Measurements from ENCODE around the gene SPATA33. TPM values are rescaled to one million over a fixed set of nuclear protein-coding genes. Genes with fewer than 3 reads are reported as not detected.
"Not testable (repeated sequence)": the region's sequence is repeated elsewhere in the genome, so short reads cannot be mapped to it uniquely, and the experiment has no call there.

The SPATA33 gene
- total RNA-seq, 1 donor from 2014 or later, result 15.5 TPM

- intact Hi-C loops (cut with micrococcal nuclease), result no loop called here
- Mint-ChIP-seq H3K27me3 (ENCODE audit: low read depth) (peaks cover 13% of the 10 kb centered on the region), H3K4me3 (ENCODE audit: low read depth) (no peak overlapping the region), H3K36me3 (ENCODE audit: low read depth) (peaks cover 3% of the 10 kb centered on the region), H3K27ac (no peak overlapping the region), H3K9me3 (peaks cover 9% of the 10 kb centered on the region), H3K4me1 (ENCODE audit: low read depth) (peaks cover 4% of the 10 kb centered on the region)
- DNase-seq (ENCODE audit: low spot score), result no peak
Observed at GRCh38 chr16:89619840-89620239, 37.8 kb upstream of the SPATA33 start.

- DNase-seq (ENCODE audit: low spot score), result no peak
- Mint-ChIP-seq H3K9me3 (peaks cover 9% of the 10 kb centered on the region), H3K27me3 (ENCODE audit: low read depth) (peaks cover 19% of the 10 kb centered on the region), H3K4me3 (ENCODE audit: low read depth) (no peak overlapping the region), H3K4me1 (ENCODE audit: low read depth) (peaks cover 4% of the 10 kb centered on the region), H3K36me3 (ENCODE audit: low read depth) (peaks cover 3% of the 10 kb centered on the region), H3K27ac (no peak overlapping the region)
- intact Hi-C loops (cut with micrococcal nuclease), result no loop called here
Observed at GRCh38 chr16:89620406-89620841, 37.2 kb upstream of the SPATA33 start.

- no peak overlapping the region for H3K4me3 Mint-ChIP-seq (ENCODE audit: low read depth)
Observed at GRCh38 chr16:89621136-89621697, 36.4 kb upstream of the SPATA33 start.

GRCh38 chr16:89621698-89622409 is 35.8 kb upstream of the SPATA33 start:
- no peak for DNase-seq (ENCODE audit: low spot score)
- Mint-ChIP-seq H3K36me3 (ENCODE audit: low read depth) (no peaks in the 10 kb centered on the region), H3K9me3 (peaks cover 4% of the 10 kb centered on the region), H3K27ac (no peak overlapping the region), H3K4me1 (ENCODE audit: low read depth) (no peaks in the 10 kb centered on the region), H3K27me3 (ENCODE audit: low read depth) (peaks cover 19% of the 10 kb centered on the region), H3K4me3 (ENCODE audit: low read depth) (no peak overlapping the region)
- intact Hi-C loops (cut with micrococcal nuclease), result no loop called here

More at GRCh38 chr16:89621136-89621697, 36.4 kb upstream of the SPATA33 start:
- Mint-ChIP-seq H3K27ac (no peak overlapping the region), H3K9me3 (peaks cover 9% of the 10 kb centered on the region), H3K36me3 (ENCODE audit: low read depth) (peaks cover 3% of the 10 kb centered on the region), H3K4me1 (ENCODE audit: low read depth) (peaks cover 4% of the 10 kb centered on the region), H3K27me3 (ENCODE audit: low read depth) (peaks cover 19% of the 10 kb centered on the region)
- no peak for DNase-seq (ENCODE audit: low spot score)
- intact Hi-C loops (cut with micrococcal nuclease), result no loop called here

GRCh38 chr16:89623511-89624261 is 34.0 kb upstream of the SPATA33 start:
- intact Hi-C loops (cut with micrococcal nuclease), result no loop called here
- H3K4me3 Mint-ChIP-seq (ENCODE audit: low read depth), result no peak overlapping the region
- peaks cover 19% of the 10 kb centered on the region for H3K27me3 Mint-ChIP-seq (ENCODE audit: low read depth)
- no peaks in the 10 kb centered on the region for H3K36me3 Mint-ChIP-seq (ENCODE audit: low read depth)
- no peak for DNase-seq (ENCODE audit: low spot score)
- no peaks in the 10 kb centered on the region for H3K9me3 Mint-ChIP-seq
- no peak overlapping the region for H3K27ac Mint-ChIP-seq
- H3K4me1 Mint-ChIP-seq (ENCODE audit: low read depth), result no peaks in the 10 kb centered on the region

- Mint-ChIP-seq H3K4me1 (ENCODE audit: low read depth) (no peaks in the 10 kb centered on the region), H3K36me3 (ENCODE audit: low read depth) (no peaks in the 10 kb centered on the region), H3K9me3 (no peaks in the 10 kb centered on the region), H3K4me3 (ENCODE audit: low read depth) (no peak overlapping the region), H3K27me3 (ENCODE audit: low read depth) (peaks cover 19% of the 10 kb centered on the region), H3K27ac (no peak overlapping the region)
- intact Hi-C loops (cut with micrococcal nuclease), result no loop called here
- DNase-seq (ENCODE audit: low spot score), result no peak
Observed at GRCh38 chr16:89624777-89625761, 32.6 kb upstream of the SPATA33 start.

- peaks cover 4% of the 10 kb centered on the region for H3K27me3 Mint-ChIP-seq (ENCODE audit: low read depth)
- H3K4me3 Mint-ChIP-seq (ENCODE audit: low read depth), result no peak overlapping the region
- no peak overlapping the region for H3K27ac Mint-ChIP-seq
- H3K36me3 Mint-ChIP-seq (ENCODE audit: low read depth), result no peaks in the 10 kb centered on the region
- H3K4me1 Mint-ChIP-seq (ENCODE audit: low read depth), result no peaks in the 10 kb centered on the region
- DNase-seq (ENCODE audit: low spot score), result no peak
- no peaks in the 10 kb centered on the region for H3K9me3 Mint-ChIP-seq
- intact Hi-C loops (cut with micrococcal nuclease), result no loop called here
Observed at GRCh38 chr16:89629827-89630610, 27.6 kb upstream of the SPATA33 start.

GRCh38 chr16:89633064-89633631 is 24.5 kb upstream of the SPATA33 start:
- Mint-ChIP-seq H3K27me3 (ENCODE audit: low read depth) (no peaks in the 10 kb centered on the region), H3K36me3 (ENCODE audit: low read depth) (no peaks in the 10 kb centered on the region), H3K27ac (no peak overlapping the region), H3K9me3 (no peaks in the 10 kb centered on the region), H3K4me1 (ENCODE audit: low read depth) (no peaks in the 10 kb centered on the region), H3K4me3 (ENCODE audit: low read depth) (no peak overlapping the region)
- intact Hi-C loops (cut with micrococcal nuclease), result no loop called here
- DNase-seq (ENCODE audit: low spot score), result no peak

GRCh38 chr16:89634463-89635385 is 22.9 kb upstream of the SPATA33 start:
- H3K27me3 Mint-ChIP-seq (ENCODE audit: low read depth); H3K27ac Mint-ChIP-seq; H3K9me3 Mint-ChIP-seq; H3K4me1 Mint-ChIP-seq (ENCODE audit: low read depth); intact Hi-C loops (cut with micrococcal nuclease); H3K36me3 Mint-ChIP-seq (ENCODE audit: low read depth); DNase-seq (ENCODE audit: low spot score); H3K4me3 Mint-ChIP-seq (ENCODE audit: low read depth): not testable (repeated sequence)

GRCh38 chr16:89636663-89637062 is 21.0 kb upstream of the SPATA33 start:
- Mint-ChIP-seq H3K36me3 (ENCODE audit: low read depth) (no peaks in the 10 kb centered on the region), H3K27me3 (ENCODE audit: low read depth) (no peaks in the 10 kb centered on the region), H3K27ac (no peak overlapping the region), H3K9me3 (no peaks in the 10 kb centered on the region), H3K4me1 (ENCODE audit: low read depth) (peaks cover 7% of the 10 kb centered on the region), H3K4me3 (ENCODE audit: low read depth) (no peak overlapping the region)
- intact Hi-C loops (cut with micrococcal nuclease), result no loop called here
- no peak for DNase-seq (ENCODE audit: low spot score)

GRCh38 chr16:89637379-89637778 is 20.3 kb upstream of the SPATA33 start:
- no peak for DNase-seq (ENCODE audit: low spot score)
- Mint-ChIP-seq H3K36me3 (ENCODE audit: low read depth) (no peaks in the 10 kb centered on the region), H3K27ac (no peak overlapping the region), H3K27me3 (ENCODE audit: low read depth) (no peaks in the 10 kb centered on the region), H3K9me3 (no peaks in the 10 kb centered on the region), H3K4me1 (ENCODE audit: low read depth) (peaks cover 7% of the 10 kb centered on the region), H3K4me3 (ENCODE audit: low read depth) (no peak overlapping the region)
- intact Hi-C loops (cut with micrococcal nuclease), result no loop called here
